ENCODE data around the gene ATXN7L1. TPM values are rescaled to one million over a fixed set of nuclear protein-coding genes. Genes with fewer than 3 reads are reported as not detected.

Gene ATXN7L1
- total and polyA plus RNA-seq, 2 of the 13 experiments (the other 11 are each of a cell fraction or from before 2014, with no cell fraction given), result 4.1 to 7.8 TPM

DNA sequence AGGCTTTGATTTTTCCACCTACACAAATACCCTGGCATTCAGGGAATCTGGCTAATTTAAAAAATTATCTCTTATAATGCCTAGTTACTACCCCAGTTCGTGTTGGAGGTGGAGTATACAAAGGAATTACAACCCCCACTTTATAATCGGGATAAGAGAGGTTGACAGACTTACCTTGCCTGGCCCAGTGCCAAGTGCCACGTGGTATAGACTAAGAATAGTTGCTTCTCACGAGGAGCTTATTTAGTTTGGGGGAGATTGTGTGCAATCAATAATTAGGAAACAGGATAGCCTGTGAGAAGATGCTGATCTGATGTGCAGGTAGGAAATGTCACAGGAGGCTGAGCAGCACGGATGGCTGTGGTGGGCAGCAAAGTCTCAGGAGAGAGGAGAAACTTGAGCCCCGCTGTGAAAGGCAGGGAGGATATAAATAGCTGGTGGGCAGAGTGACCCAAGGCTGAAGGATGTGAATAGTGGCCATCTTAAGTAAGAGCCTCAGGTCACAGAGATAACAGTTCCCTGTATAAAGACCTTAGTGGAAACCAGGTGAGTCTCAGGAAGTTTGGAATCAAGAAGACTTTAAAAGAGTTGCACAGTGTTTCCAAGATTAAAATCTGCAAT is 11.3 kb upstream of the ATXN7L1 start:
- intact Hi-C loops (cut with micrococcal nuclease; ENCODE audit: unreplicated experiment), result no loop called here

GRCh38 chr7:105886776-105887175 is 10.4 kb upstream of the ATXN7L1 start:
- no peak for FAIRE-seq
- in situ Hi-C loops (cut with HindIII; ENCODE audit: extremely low pct_ligation_motif_present, low pct_unique_long_range_greater_than_20kb), result no loop called here
- no peak for TF ChIP-seq KDM5B (CRISPR knock-in tag; IDR thresholded peaks at IDR 0.05; ENCODE audit: borderline replicate concordance)
- no peak for TF ChIP-seq CBX5 (CRISPR knock-in tag; IDR thresholded peaks at IDR 0.05; ENCODE audit: borderline replicate concordance)
- no peak for TF ChIP-seq ZNF296 (CRISPR knock-in tag; conservative IDR thresholded peaks at IDR 0.05)
- no peak for TF ChIP-seq ZNF570 (CRISPR knock-in tag; IDR thresholded peaks at IDR 0.05; ENCODE audit: borderline replicate concordance)
- TF ChIP-seq, protein P1, sequence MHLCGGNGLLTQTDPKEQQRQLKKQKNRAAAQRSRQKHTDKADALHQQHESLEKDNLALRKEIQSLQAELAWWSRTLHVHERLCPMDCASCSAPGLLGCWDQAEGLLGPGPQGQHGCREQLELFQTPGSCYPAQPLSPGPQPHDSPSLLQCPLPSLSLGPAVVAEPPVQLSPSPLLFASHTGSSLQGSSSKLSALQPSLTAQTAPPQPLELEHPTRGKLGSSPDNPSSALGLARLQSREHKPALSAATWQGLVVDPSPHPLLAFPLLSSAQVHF (CRISPR knock-in tag; IDR thresholded peaks at IDR 0.05), result no peak
- TF ChIP-seq, protein P2, sequence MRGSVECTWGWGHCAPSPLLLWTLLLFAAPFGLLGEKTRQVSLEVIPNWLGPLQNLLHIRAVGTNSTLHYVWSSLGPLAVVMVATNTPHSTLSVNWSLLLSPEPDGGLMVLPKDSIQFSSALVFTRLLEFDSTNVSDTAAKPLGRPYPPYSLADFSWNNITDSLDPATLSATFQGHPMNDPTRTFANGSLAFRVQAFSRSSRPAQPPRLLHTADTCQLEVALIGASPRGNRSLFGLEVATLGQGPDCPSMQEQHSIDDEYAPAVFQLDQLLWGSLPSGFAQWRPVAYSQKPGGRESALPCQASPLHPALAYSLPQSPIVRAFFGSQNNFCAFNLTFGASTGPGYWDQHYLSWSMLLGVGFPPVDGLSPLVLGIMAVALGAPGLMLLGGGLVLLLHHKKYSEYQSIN (CRISPR knock-in tag; IDR thresholded peaks at IDR 0.05; ENCODE audit: borderline replicate concordance), result no peak
- TF ChIP-seq ZNF782 (CRISPR knock-in tag; IDR thresholded peaks at IDR 0.05; ENCODE audit: borderline replicate concordance), result no peak
- TF ChIP-seq DR1 (CRISPR knock-in tag; IDR thresholded peaks at IDR 0.05), result no peak
- TF ChIP-seq ZSCAN31 (CRISPR knock-in tag; IDR thresholded peaks at IDR 0.05; ENCODE audit: low read depth), result no peak
- TF ChIP-seq TSC22D2 (CRISPR knock-in tag; IDR thresholded peaks at IDR 0.05; ENCODE audit: borderline replicate concordance), result no peak
- TF ChIP-seq KDM4B (CRISPR knock-in tag; IDR thresholded peaks at IDR 0.05), result no peak
- TF ChIP-seq EEA1 (CRISPR knock-in tag; IDR thresholded peaks at IDR 0.05; ENCODE audit: borderline replicate concordance), result no peak
- no peak for TF ChIP-seq ERF (CRISPR knock-in tag; IDR thresholded peaks at IDR 0.05)
- TF ChIP-seq, protein P3, sequence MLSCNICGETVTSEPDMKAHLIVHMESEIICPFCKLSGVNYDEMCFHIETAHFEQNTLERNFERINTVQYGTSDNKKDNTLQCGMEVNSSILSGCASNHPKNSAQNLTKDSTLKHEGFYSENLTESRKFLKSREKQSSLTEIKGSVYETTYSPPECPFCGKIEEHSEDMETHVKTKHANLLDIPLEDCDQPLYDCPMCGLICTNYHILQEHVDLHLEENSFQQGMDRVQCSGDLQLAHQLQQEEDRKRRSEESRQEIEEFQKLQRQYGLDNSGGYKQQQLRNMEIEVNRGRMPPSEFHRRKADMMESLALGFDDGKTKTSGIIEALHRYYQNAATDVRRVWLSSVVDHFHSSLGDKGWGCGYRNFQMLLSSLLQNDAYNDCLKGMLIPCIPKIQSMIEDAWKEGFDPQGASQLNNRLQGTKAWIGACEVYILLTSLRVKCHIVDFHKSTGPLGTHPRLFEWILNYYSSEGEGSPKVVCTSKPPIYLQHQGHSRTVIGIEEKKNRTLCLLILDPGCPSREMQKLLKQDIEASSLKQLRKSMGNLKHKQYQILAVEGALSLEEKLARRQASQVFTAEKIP (CRISPR knock-in tag; IDR thresholded peaks at IDR 0.05; ENCODE audit: borderline replicate concordance), result no peak

More for the DNA sequence above, 11.3 kb upstream of the ATXN7L1 start:
- DNase-seq (ENCODE audit: low spot score) (no peak), FAIRE-seq (no peak), ATAC-seq (no peak)
- Histone ChIP-seq H3K79me2 (ENCODE audit: insufficient read depth, low read length) (peaks cover 31% of the 10 kb centered on the region), H3K36me3 (replicated peaks in 1 of 2; ENCODE audit: control insufficient read depth in 1 of 2, insufficient read depth in 2 of 2, low read length in 2 of 2) (peaks cover 1 to 12% of the 10 kb centered on the region in 2 experiments; a peak in 2 of 5 replicates), H3K9me3 (ENCODE audit: low read length) (no peaks in the 10 kb centered on the region), H3K4me2 (ENCODE audit: low read depth, low read length) (no peak overlapping the region), H3K9ac (ENCODE audit: insufficient read depth, low read depth, low read length) (no peak overlapping the region), H3K4me3 (replicated peaks in 1 of 3; ENCODE audit: insufficient read depth in 1 of 3, low read depth in 2 of 3, low read length in 3 of 3) (no peak overlapping the region), H3K27ac (ENCODE audit: extremely low read length, insufficient read depth, low read length) (no peak overlapping the region), H3K4me1 (ENCODE audit: insufficient read depth, low read length) (no peaks in the 10 kb centered on the region; the same call in 1 of the 2 replicates), H4K20me1 (ENCODE audit: insufficient read depth, low read length) (no peaks in the 10 kb centered on the region), H3K27me3 (ENCODE audit: control insufficient read depth in 1 of 2, insufficient read depth in 2 of 2, low read length in 2 of 2) (no peaks in the 10 kb centered on the region), H2AFZ (ENCODE audit: low read length) (no peak overlapping the region)
- BruUV-seq (replicated peaks), result no TSS peak
- ChIA-PET POLR2A (interaction anchor here (0.8 kb wide), 1 partner anchor 10 kb away, joined by 3 read pairs; no protein-coding TSS in a partner anchor), CTCF (ENCODE audit: low intra/inter-chr PET ratio, low total read pairs) (no interaction called here)
- in situ Hi-C loops (cut with HindIII; ENCODE audit: extremely low pct_ligation_motif_present, low pct_unique_long_range_greater_than_20kb), result no loop called here
- WGBS (ENCODE audit: low lambda C conversion rate), result 88% methylated on average over 6 of the region's 6 CpGs
- no peak for TF ChIP-seq ZNF264 (CRISPR knock-in tag; IDR thresholded peaks at IDR 0.05)
- no peak for TF ChIP-seq KDM3A (CRISPR knock-in tag; IDR thresholded peaks at IDR 0.05; ENCODE audit: low read depth)

More at GRCh38 chr7:105886776-105887175, 10.4 kb upstream of the ATXN7L1 start:
- no peaks in the 10 kb centered on the region for H3K9me3 ChIP-seq (ENCODE audit: low read length)
- no TSS peak for BruUV-seq (replicated peaks)
- H3K36me3 ChIP-seq (replicated peaks in 1 of 2; ENCODE audit: control insufficient read depth in 1 of 2, insufficient read depth in 2 of 2, low read length in 2 of 2), result peaks cover 0 to 12% of the 10 kb centered on the region in 2 experiments; a peak in 2 of 5 replicates
- H3K9ac ChIP-seq (ENCODE audit: insufficient read depth, low read depth, low read length), result no peak overlapping the region
- CTCF ChIA-PET (ENCODE audit: low intra/inter-chr PET ratio, low total read pairs), result no interaction called here
- ATAC-seq (no peak), DNase-seq (ENCODE audit: low spot score) (no peak)
- peaks cover under 1% of the 10 kb centered on the region for H3K4me1 ChIP-seq (ENCODE audit: insufficient read depth, low read length)
- H3K4me2 ChIP-seq (ENCODE audit: low read depth, low read length), result no peak overlapping the region
- no peaks in the 10 kb centered on the region; the same call in 1 of the 2 replicates for H4K20me1 ChIP-seq (ENCODE audit: insufficient read depth, low read length)
- H3K27ac ChIP-seq (ENCODE audit: extremely low read length, insufficient read depth, low read length), result no peak overlapping the region
- 98% methylated on average over 2 of the region's 2 CpGs for WGBS (ENCODE audit: low lambda C conversion rate)
- intact Hi-C loops (cut with micrococcal nuclease; ENCODE audit: unreplicated experiment), result no loop called here
- H2AFZ ChIP-seq (ENCODE audit: low read length), result no peak overlapping the region
- H3K4me3 ChIP-seq (replicated peaks in 1 of 3; ENCODE audit: insufficient read depth in 1 of 3, low read depth in 2 of 3, low read length in 3 of 3), result no peak overlapping the region
- peaks cover 36% of the 10 kb centered on the region for H3K79me2 ChIP-seq (ENCODE audit: insufficient read depth, low read length)
- no peaks in the 10 kb centered on the region for H3K27me3 ChIP-seq (ENCODE audit: control insufficient read depth in 1 of 2, insufficient read depth in 2 of 2, low read length in 2 of 2)
- POLR2A ChIA-PET, result no interaction called here
